Naive thymus-derived CD4-positive, alpha-beta T cell (primary cell): ENCODE results near the gene SPATA45. TPM values are rescaled to one million over a fixed set of nuclear protein-coding genes. Genes with fewer than 3 reads are reported as not detected.

ENCODE experiments used
- ATAC-seq: fragments of 150-1000 bp; cut with Tn5 transposase; 2 replicates; pipeline ENCODE4 v1.10.0; 2021; ENCODE audit warnings: mild to moderate bottlenecking, moderate library complexity
- CTCF ChIA-PET: fragments of 350-600 bp; sonication (Branson Sonifier 250); formaldehyde crosslinking; loops from one replicate; lab custom pipeline; 2021; ENCODE audit warnings: antibody characterized with exemption; lab: Charles Lee
- POLR2A ChIA-PET: fragments of 350-600 bp; sonication (Branson Sonifier 250); formaldehyde crosslinking; loops from one replicate; lab custom pipeline; 2021; ENCODE audit warnings: antibody characterized with exemption, inconsistent platforms; lab: Charles Lee
- DNase-seq, 9 donors: peaks; one replicate each; pipeline versions ENCODE4 v3.0.0 to v3.0.0-alpha.2; 2020 to 2022; ENCODE audit warnings: mixed read lengths in 1 of 9
- H3K27ac ChIP-seq: one replicate; pipeline ENCODE4 v1.7.0; 2013; ENCODE audit warnings: mild to moderate bottlenecking, low read depth, low read length, moderate library complexity
- H3K27me3 ChIP-seq, 2 donors: one replicate each; pipeline ENCODE4 v1.7.0; 2013; ENCODE audit warnings: low read length in 2 of 2, mild to moderate bottlenecking in 2 of 2, moderate library complexity in 2 of 2; ENCODE audit not compliant: control insufficient read depth in 2 of 2, insufficient read depth in 2 of 2
- H3K36me3 ChIP-seq, 3 experiments: 1 replicate in 2 of 3; 2 replicates in 1 of 3; pipeline ENCODE4 v1.7.0; 2013; ENCODE audit warnings: low read length in 3 of 3, mild to moderate bottlenecking in 3 of 3, moderate library complexity in 1 of 3; ENCODE audit not compliant: insufficient read depth in 3 of 3, control insufficient read depth in 2 of 3
- H3K4me1 ChIP-seq, 2 donors: one replicate each; pipeline ENCODE4 v1.7.0; 2013; ENCODE audit warnings: low read length in 2 of 2, mild to moderate bottlenecking in 2 of 2, moderate library complexity in 1 of 2; ENCODE audit not compliant: control insufficient read depth in 2 of 2, insufficient read depth in 2 of 2
- H3K4me3 ChIP-seq: 2 replicates; pipeline ENCODE4 v1.7.0; 2013; ENCODE audit warnings: mild to moderate bottlenecking, low read length
- H3K9me3 ChIP-seq, 3 experiments: 1 replicate in 2 of 3; 2 replicates in 1 of 3; pipeline ENCODE4 v1.7.0; 2013; ENCODE audit warnings: low read length in 3 of 3; ENCODE audit not compliant: control insufficient read depth in 2 of 3
- H3K27ac Mint-ChIP-seq, 9 donors: one replicate each; pipeline ENCODE4 v1.8.0; 2020 to 2022; ENCODE audit warnings: mixed read lengths in 9 of 9, mild to moderate bottlenecking in 8 of 9, moderate library complexity in 5 of 9, inconsistent platforms in 2 of 9
- H3K27me3 Mint-ChIP-seq, 5 donors: one replicate each; pipeline ENCODE4 v1.8.0; 2021 to 2022; ENCODE audit warnings: mixed read lengths in 5 of 5, mild to moderate bottlenecking in 1 of 5
- H3K36me3 Mint-ChIP-seq, 5 donors: one replicate each; pipeline ENCODE4 v1.8.0; 2020 to 2022; ENCODE audit warnings: mixed read lengths in 5 of 5, mild to moderate bottlenecking in 3 of 5, inconsistent platforms in 1 of 5
- H3K4me1 Mint-ChIP-seq, 7 donors: one replicate each; pipeline ENCODE4 v1.8.0; 2020 to 2022; ENCODE audit warnings: mixed read lengths in 7 of 7, mild to moderate bottlenecking in 3 of 7, inconsistent platforms in 1 of 7
- H3K4me3 Mint-ChIP-seq, 10 donors: one replicate each; pipeline ENCODE4 v1.8.0; 2020 to 2022; ENCODE audit warnings: mild to moderate bottlenecking in 10 of 10, mixed read lengths in 10 of 10, moderate library complexity in 6 of 10, inconsistent platforms in 2 of 10
- H3K9me3 Mint-ChIP-seq, 11 donors: one replicate each; pipeline ENCODE4 v1.8.0; 2020 to 2022; ENCODE audit warnings: mixed read lengths in 11 of 11, mild to moderate bottlenecking in 4 of 11, inconsistent platforms in 1 of 11, moderate library complexity in 1 of 11
- intact Hi-C, 2 donors: fragments of 100-400 bp; cut with micrococcal nuclease; formaldehyde crosslinking; loops; one replicate each; pipeline ENCODE4 v1.15.1; 2023
- polyA plus RNA-seq, 2 donors: library from polyadenylated mRNA; unstranded; fragments of 300-500 nt; fragmentation: Illumina TruSeq; gene quantifications; one replicate each; pipeline ENCODE4 v1.2.3, GENCODE V29; 2021
- total RNA-seq, 6 experiments: library from RNA in 5 of 6; stranded (reverse) in 5 of 6; gene quantifications; 1 replicate in 5 of 6; 2 replicates in 1 of 6; pipeline ENCODE4 v1.2.3 and lab custom pipeline; 2021 to 2026

Gene SPATA45
- total and polyA plus RNA-seq, 7 experiments from 2014 or later, result not detected

DNA sequence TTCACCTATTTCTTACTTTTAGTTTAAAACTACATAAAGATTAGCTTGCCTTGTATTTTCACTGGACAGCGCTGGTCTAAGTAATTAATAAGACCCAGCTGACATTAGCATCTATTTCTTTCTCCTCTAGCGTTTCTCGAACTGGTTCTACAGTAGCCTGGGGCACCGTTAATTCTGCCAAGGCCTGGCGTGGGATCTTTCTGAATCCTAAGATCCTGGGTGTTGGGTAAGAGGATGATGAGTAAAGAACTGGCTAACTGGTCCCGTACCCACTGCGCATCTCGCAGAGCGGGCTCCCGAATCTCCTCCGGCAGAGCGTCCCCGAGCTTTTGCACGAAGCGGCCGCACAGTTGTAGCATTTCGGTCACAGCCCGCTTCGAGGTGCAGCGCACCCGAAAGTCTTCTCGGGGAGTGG lies 56.2 kb downstream of the SPATA45 start:
- Mint-ChIP-seq H3K27me3 (no peaks in the 10 kb centered on the region), H3K4me1 (peaks cover 27 to 58% (median 43%) of the 10 kb centered on the region in 7 donors)
- POLR2A ChIA-PET, result interaction anchor here (0.6 to 1.8 kb wide), 17 partner anchors 9 to 316 kb away, joined by 3 to 8 read pairs (median 4); no protein-coding TSS in a partner anchor

DNA sequence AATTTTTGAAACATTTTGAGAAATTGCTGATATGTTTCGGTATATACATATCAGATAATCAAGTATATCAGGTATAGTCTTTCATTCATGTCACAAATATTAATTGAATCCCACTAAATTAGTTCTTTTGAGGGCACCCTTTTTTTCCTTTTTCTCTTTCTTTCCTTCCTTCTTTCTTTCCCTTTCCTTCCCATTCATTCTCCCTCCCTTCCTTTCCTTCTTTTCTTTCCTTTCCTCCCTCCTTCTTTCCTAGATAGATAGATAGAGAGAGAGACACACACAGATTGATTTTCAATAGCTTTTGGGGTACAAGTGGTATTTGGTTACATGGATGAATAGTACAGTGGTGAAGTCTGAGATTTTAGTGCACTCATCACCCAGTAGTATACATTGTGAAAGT lies 61.6 kb downstream of the SPATA45 start:
- intact Hi-C loops, result no loop called here

More for the DNA sequence above, 56.2 kb downstream of the SPATA45 start:
- peak overlapping the region; percentile 83 for H3K27ac ChIP-seq
- H3K4me1 ChIP-seq, result peaks cover 17 to 19% of the 10 kb centered on the region in 2 donors
- peak overlapping the region; percentile 100 for H3K4me3 ChIP-seq
- peaks cover 0 to 19% (median 0%) of the 10 kb centered on the region in 3 experiments for H3K36me3 ChIP-seq
- DNase-seq (no peak), ATAC-seq (peak; percentile 63)
- peak overlapping the region; percentile 87 to 99 (median 96) for H3K27ac Mint-ChIP-seq
- intact Hi-C loops, result loop anchor here (1.0 to 5.0 kb wide), 12 partner anchors 40 to 1214 kb away; partner anchors contain the start of genes ANGEL2 (in 2 of the 2), DTL (in 2 of the 2), FLVCR1 (in 2 of the 2) and INTS7 (in 2 of the 2)
- CTCF ChIA-PET, result interaction anchor here (0.9 kb wide), 1 partner anchor 49 kb away, joined by 3 read pairs; no protein-coding TSS in a partner anchor
- no peaks in the 10 kb centered on the region for H3K27me3 ChIP-seq
- peaks cover 0 to 15% (median 7%) of the 10 kb centered on the region in 5 donors for H3K36me3 Mint-ChIP-seq
- no peaks in the 10 kb centered on the region for H3K9me3 ChIP-seq
- peak overlapping the region; percentile 86 to 98 (median 95) for H3K4me3 Mint-ChIP-seq
- peaks cover 0 to 7% (median 0%) of the 10 kb centered on the region in 11 donors for H3K9me3 Mint-ChIP-seq

DNA sequence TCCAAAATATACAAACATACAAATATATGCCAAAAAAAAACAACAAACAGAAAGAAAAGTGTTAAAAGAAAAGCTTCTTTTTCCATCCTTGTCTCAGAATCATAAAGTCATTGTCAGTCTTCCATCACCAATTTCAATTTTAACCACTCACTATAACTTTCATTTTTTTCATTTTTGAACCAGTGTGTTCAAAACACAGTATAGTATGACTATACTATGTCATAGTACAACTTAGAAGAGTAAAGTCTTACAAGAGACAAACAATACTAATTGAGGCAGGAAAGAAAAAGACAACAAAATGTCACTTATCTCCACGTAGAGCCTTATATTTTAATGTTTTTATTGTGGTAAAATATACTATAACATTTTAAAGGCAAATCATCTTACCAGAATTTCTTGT lies 63.5 kb downstream of the SPATA45 start:
- H3K27ac Mint-ChIP-seq, result no peak overlapping the region
- no peaks in the 10 kb centered on the region for H3K27me3 ChIP-seq
- DNase-seq, result no peak
- ChIA-PET CTCF (interaction anchor here (0.6 to 3.8 kb wide), 3 partner anchors 118 to 306 kb away, joined by 3 to 60 read pairs (median 3); no protein-coding TSS in a partner anchor), POLR2A (no interaction called here)
- intact Hi-C loops, result loop anchor here (2.0 to 5.0 kb wide), 5 partner anchors 23 to 1102 kb away; partner anchors contain the start of gene ATF3 (in 1 of the 2)
- peaks cover 0 to 28% (median 13%) of the 10 kb centered on the region in 3 experiments for H3K36me3 ChIP-seq
- peaks cover 4 to 26% (median 10%) of the 10 kb centered on the region in 7 donors for H3K4me1 Mint-ChIP-seq
- no peaks in the 10 kb centered on the region for H3K27me3 Mint-ChIP-seq
- H3K36me3 Mint-ChIP-seq, result peaks cover 0 to 19% (median 5%) of the 10 kb centered on the region in 5 donors
- H3K4me3 ChIP-seq, result no peak overlapping the region
- ATAC-seq, result no peak
- H3K27ac ChIP-seq, result no peak overlapping the region
- no peaks in the 10 kb centered on the region for H3K9me3 ChIP-seq
- H3K9me3 Mint-ChIP-seq, result no peaks in the 10 kb centered on the region
- H3K4me1 ChIP-seq, result peaks cover 0 to 3% of the 10 kb centered on the region in 2 donors
- no peak overlapping the region for H3K4me3 Mint-ChIP-seq

More for the DNA sequence above, 61.6 kb downstream of the SPATA45 start:
- Histone ChIP-seq H3K9me3 (no peaks in the 10 kb centered on the region), H3K36me3 (peaks cover 0 to 28% (median 13%) of the 10 kb centered on the region in 3 experiments), H3K4me1 (peaks cover 4 to 12% of the 10 kb centered on the region in 2 donors), H3K4me3 (no peak overlapping the region), H3K27me3 (no peaks in the 10 kb centered on the region), H3K27ac (no peak overlapping the region)
- Mint-ChIP-seq H3K4me3 (no peak overlapping the region), H3K4me1 (peaks cover 6 to 31% (median 19%) of the 10 kb centered on the region in 7 donors), H3K9me3 (no peaks in the 10 kb centered on the region), H3K27ac (peak overlapping the region in 1 of 9 donors; percentile 22), H3K27me3 (no peaks in the 10 kb centered on the region), H3K36me3 (peaks cover 0 to 19% (median 5%) of the 10 kb centered on the region in 5 donors)
- ChIA-PET POLR2A (interaction anchor here (0.7 kb wide), 1 partner anchor 22 kb away, joined by 3 read pairs; no protein-coding TSS in a partner anchor), CTCF (interaction anchor here (0.7 to 1.9 kb wide), 2 partner anchors 34 to 121 kb away, joined by 3 to 10 read pairs; no protein-coding TSS in a partner anchor)
- ATAC-seq (no peak), DNase-seq (no peak)

- H3K4me1 Mint-ChIP-seq, result peaks cover 0 to 18% (median 6%) of the 10 kb centered on the region in 7 donors
- H3K9me3 Mint-ChIP-seq, result no peaks in the 10 kb centered on the region
- H3K4me1 ChIP-seq, result no peaks in the 10 kb centered on the region
- intact Hi-C loops, result loop anchor here (1.0 to 5.0 kb wide), 9 partner anchors 22 to 1100 kb away; partner anchors contain the start of genes BATF3 (in 2 of the 2) and ATF3 (in 1 of the 2)
- no peaks in the 10 kb centered on the region for H3K27me3 Mint-ChIP-seq
- ChIA-PET POLR2A (interaction anchor here (1.2 kb wide), 1 partner anchor 9 kb away, joined by 5 read pairs; the partner anchor contains the start of genes NSL1 and TATDN3), CTCF (interaction anchor here (0.8 to 3.8 kb wide), 13 partner anchors 9 to 319 kb away, joined by 3 to 60 read pairs (median 4); no protein-coding TSS in a partner anchor)
- H3K27ac ChIP-seq, result no peak overlapping the region
- H3K4me3 Mint-ChIP-seq, result no peak overlapping the region
- peaks cover 0 to 28% (median 13%) of the 10 kb centered on the region in 3 experiments for H3K36me3 ChIP-seq
- peaks cover 0 to 26% (median 12%) of the 10 kb centered on the region in 5 donors for H3K36me3 Mint-ChIP-seq
- ATAC-seq (peak; percentile 73), DNase-seq (peak in 6 of 9 donors; percentile 4 to 45 (median 34))
- H3K27me3 ChIP-seq, result no peaks in the 10 kb centered on the region
- H3K4me3 ChIP-seq, result no peak overlapping the region
- H3K9me3 ChIP-seq, result no peaks in the 10 kb centered on the region
- H3K27ac Mint-ChIP-seq, result peak overlapping the region in 1 of 9 donors; percentile 31
Measured at GRCh38 chr1:212782422-212783154, 64.9 kb downstream of the SPATA45 start.

DNA sequence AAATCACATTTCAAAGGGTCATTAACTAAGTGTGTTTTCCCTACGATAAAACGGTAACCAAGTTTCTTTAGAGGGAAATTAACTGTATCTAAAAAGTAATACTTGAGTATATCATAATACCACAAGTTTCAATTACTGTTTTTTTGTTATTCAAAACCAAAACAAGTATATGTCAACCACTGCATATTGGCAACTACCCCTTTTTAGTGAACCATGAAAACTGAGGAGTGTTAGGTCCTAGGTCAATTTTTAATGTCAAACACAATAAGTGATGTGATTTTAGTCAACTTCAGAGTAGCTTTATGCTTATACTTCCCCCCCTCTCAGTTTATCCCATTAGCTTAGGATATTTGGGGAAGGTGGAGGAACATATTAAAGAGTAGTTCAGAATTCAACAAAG lies 66.2 kb downstream of the SPATA45 start:
- ATAC-seq (no peak), DNase-seq (no peak)
- Histone ChIP-seq H3K9me3 (no peaks in the 10 kb centered on the region), H3K4me1 (no peaks in the 10 kb centered on the region), H3K27me3 (no peaks in the 10 kb centered on the region), H3K4me3 (no peak overlapping the region), H3K36me3 (peaks cover 0 to 19% (median 13%) of the 10 kb centered on the region in 3 experiments), H3K27ac (no peak overlapping the region)
- Mint-ChIP-seq H3K9me3 (no peaks in the 10 kb centered on the region), H3K36me3 (peaks cover 0 to 31% (median 16%) of the 10 kb centered on the region in 5 donors), H3K4me1 (peaks cover 0 to 14% (median 5%) of the 10 kb centered on the region in 7 donors), H3K4me3 (no peak overlapping the region), H3K27me3 (no peaks in the 10 kb centered on the region), H3K27ac (no peak overlapping the region)
- ChIA-PET POLR2A (interaction anchor here (0.8 to 1.2 kb wide), 3 partner anchors 10 to 89 kb away, joined by 3 to 5 read pairs (median 4); partner anchors contain the start of genes NSL1 and TATDN3), CTCF (interaction anchor here (0.9 to 3.8 kb wide), 10 partner anchors 10 to 1100 kb away, joined by 3 to 60 read pairs (median 4); no protein-coding TSS in a partner anchor)
- intact Hi-C loops, result loop anchor here (5.0 kb wide), 2 partner anchors 324 to 1099 kb away; no protein-coding TSS in a partner anchor

GRCh38 chr1:212780759-212781158 lies 66.7 kb downstream of the SPATA45 start:
- Mint-ChIP-seq H3K4me1 (peaks cover 0 to 14% (median 5%) of the 10 kb centered on the region in 7 donors), H3K36me3 (peaks cover 0 to 27% (median 15%) of the 10 kb centered on the region in 5 donors), H3K27me3 (no peaks in the 10 kb centered on the region), H3K4me3 (no peak overlapping the region), H3K27ac (no peak overlapping the region), H3K9me3 (no peaks in the 10 kb centered on the region)
- H3K27ac ChIP-seq, result no peak overlapping the region
- H3K9me3 ChIP-seq, result no peaks in the 10 kb centered on the region
- no peak overlapping the region for H3K4me3 ChIP-seq
- ChIA-PET CTCF (interaction anchor here (1.0 to 3.8 kb wide), 3 partner anchors 12 to 114 kb away, joined by 3 to 60 read pairs (median 7); no protein-coding TSS in a partner anchor), POLR2A (interaction anchor here (1.0 kb wide), 1 partner anchor 88 kb away, joined by 4 read pairs; no protein-coding TSS in a partner anchor)
- intact Hi-C loops, result loop anchor here (5.0 kb wide), 2 partner anchors 323 to 1098 kb away; no protein-coding TSS in a partner anchor
- no peaks in the 10 kb centered on the region for H3K27me3 ChIP-seq
- no peaks in the 10 kb centered on the region for H3K4me1 ChIP-seq
- no peak for DNase-seq
- ATAC-seq, result no peak
- peaks cover 0 to 18% (median 13%) of the 10 kb centered on the region in 3 experiments for H3K36me3 ChIP-seq
